Amniotic stem cell (primary cell): Measurements from ENCODE around the gene RPL28.
"Not testable (repeated sequence)": the region's sequence is repeated elsewhere in the genome, so short reads cannot be mapped to it uniquely, and the experiment has no call there.

ENCODE experiments used
- DNase-seq: peaks from one replicate; lab custom pipeline; 2025; lab: John Stamatoyannopoulos, UW

RPL28 gene

DNA sequence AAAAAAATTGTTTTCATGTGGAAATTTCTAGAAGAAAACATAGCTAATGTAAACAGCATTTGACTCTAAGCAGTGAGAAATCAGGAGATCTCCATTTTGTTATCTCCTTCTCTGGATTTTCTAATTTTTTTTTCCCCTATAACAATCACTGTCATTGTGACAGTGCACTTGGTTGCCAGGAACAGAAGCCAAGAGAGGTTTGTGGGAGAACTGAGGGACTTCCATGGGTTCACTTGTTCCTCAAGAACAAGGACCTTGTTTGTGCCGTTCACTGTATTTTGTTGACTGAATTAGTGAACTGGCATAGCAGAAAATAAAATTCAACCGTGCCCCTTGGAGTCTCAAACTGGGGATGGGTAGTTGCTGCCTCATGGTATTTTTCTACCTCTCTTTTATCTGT lies 40.3 kb downstream of the RPL28 start:
- DNase-seq = no peak

DNA sequence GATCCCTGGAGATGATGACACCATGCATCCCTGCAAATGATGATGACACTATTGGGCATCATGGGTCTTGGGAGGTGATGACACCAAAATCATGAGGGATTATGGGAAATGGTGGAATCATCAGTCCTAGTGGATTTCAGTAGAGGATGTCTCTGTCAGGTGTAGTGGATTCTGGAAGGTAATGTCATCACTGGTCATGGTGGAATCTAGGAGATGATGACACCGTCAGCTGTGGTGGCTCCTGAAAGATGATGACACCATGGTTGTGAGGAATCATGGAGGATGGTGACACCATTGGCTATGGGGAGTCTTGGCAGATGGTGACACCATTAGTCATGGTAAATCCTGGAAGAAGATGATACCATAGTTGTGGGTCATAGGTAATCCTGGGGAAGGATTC lies 45.5 kb downstream of the RPL28 start:
- no peak for DNase-seq

DNA sequence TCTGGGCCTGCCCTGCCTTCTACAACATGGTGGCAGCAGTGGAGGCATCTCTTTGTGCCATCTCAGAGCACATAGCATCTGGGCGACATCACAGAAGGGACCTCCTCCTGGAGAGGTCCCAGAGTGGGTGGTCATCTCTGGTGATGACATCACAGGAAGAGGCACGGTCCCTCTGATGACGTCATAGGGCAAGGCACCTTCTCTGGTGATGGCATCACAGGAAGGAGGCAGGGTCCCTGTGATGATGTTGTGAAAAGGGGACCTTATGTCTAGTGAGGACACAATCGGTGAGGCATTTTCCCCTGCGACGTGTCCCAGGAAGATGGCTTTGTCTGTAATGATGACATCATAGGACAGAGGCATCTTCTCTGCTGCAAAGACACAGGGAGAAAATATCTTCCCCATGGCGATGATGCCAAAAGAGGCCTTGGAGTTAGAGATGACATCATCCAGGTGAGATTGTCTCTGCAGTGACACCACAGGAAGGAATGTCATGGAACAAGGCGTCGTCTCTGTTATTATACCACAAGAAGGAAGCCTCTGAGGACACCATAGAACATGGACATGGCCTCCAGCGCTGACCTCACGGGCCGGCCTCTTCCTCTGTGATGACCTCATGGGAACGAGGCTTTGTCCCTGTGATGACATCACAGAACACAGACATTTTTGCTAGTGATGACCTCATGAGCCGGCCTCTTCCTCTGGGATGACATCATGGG lies 46.7 kb downstream of the RPL28 start:
- DNase-seq = no peak

DNA sequence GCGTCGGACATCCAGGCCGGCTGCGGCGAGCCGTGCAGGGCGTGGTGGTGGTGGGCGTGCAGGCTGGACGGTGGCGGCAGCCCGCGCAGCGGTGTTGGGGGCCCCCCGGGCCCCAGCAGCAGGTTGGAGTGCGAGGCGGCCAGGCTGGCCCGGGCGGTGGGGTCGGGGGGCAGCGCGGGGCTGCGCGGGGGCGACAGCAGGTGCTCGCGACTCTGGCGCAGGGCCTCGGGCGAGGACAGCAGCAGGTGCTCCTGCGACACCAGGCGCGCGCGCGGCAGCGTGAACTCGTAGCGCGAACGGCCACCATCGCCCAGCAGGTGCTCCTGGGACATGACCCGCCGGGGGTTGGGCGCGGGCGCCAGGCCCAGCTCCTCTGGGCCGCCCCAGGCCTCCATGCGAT lies 47.6 kb downstream of the RPL28 start:
- DNase-seq = no peak

DNA sequence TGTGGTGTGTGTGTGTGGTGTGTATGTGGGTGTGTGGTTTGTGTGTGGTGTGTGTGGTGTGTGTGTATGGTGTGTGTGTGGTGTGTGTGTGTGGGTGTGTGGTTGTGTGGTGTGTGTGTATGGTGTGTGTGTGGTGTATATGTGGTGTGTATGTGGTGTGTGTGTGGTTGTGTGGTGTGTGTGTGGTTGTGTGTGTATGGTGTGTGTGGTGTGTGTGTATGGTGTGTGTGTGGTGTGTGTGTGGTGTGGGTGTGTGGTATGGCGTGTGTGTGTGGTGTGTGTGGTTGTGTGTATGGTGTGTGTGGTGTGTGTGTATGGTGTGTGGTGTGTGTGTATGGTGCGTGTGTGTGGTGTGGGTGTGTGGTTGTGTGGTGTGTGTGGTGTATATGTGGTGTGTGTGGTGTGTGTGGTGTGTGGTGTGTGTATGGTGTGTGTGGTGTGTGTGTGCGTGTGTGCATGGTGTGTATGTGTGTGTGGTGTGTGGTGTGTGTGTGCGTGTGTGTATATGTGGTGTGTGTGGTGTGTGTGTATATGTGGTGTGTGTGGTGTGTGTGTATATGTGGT lies 48.7 kb downstream of the RPL28 start:
- no peak for DNase-seq

DNA sequence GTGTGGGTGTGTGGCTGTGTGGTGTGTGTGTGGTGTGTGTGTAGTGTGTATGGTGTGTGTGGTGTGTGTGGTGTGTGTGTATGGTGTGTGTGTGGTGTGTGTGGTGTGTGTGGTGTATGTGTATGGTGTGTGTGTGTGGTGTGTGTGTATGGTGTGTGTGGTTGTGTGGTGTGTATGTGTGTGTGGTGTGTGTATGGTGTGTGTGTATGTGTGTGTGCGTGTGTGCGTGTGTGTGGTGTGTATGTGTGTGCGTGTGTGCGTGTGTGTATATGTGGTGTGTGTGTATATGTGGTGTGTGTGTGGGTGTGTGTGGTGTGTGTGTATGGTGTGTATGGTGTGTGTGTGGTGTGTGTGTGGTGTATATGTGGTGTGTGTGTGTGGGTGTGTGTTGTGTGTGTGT lies 49.3 kb downstream of the RPL28 start:
- no peak for DNase-seq

DNA sequence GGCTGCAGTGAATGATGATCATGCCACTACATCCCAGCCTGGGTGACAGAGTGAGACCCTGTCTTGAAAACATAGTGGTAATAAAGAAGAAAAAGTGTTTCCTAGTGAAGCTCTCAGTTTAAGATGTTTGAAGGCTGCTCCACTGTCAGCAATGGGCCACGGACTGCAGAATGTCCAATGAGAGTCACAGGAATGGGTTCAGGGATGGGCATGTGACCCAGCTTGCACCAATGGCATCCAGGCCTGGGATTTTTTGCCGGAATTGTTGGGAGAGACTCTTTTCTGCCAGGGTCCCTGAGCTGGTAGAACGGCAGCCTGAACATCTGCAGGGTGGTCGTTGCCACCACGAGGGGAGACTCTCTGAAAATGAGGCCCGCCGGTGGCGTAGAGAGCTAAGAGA lies 51.1 kb downstream of the RPL28 start:
- no peak for DNase-seq

DNA sequence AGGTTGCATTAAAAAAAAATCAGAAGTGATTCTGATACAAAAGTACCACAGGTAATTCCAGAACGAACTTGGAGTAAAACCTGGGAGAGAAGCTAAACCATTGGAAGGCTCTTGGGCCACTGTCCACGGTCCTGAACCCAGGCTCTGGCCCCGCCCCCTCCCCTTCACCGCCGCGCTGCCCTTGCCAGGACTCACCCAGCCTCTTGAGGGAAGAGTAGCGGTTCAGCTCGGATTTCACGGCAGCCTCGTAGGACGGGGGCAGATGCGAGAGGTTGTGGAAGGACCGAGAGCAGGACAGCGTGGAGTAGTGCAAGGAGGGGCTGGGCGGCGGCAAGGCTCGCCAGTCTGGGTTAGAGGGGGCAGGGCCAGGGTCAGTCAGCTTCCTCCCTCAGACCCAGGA lies 51.7 kb downstream of the RPL28 start:
- DNase-seq = no peak

DNA sequence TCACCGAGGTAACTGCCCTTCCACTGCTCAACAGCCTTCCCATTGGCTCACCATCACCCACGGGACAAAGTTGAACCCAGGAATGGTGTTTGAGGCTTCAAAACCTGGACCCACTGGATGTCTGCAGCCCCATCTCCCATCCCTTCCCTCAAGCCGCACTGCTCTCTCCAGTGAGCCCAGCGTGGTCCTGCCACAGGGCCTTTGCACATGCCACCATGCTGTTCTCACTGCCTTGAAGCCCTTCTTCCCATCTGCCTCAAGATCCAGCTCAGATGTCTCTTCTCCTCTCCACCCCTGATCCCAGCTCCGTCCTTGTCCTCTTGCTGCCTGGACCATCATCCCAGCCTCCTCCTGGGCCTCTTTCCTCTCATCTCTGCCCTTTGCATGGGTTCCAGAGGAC lies 53.3 kb downstream of the RPL28 start:
- DNase-seq = no peak

DNA sequence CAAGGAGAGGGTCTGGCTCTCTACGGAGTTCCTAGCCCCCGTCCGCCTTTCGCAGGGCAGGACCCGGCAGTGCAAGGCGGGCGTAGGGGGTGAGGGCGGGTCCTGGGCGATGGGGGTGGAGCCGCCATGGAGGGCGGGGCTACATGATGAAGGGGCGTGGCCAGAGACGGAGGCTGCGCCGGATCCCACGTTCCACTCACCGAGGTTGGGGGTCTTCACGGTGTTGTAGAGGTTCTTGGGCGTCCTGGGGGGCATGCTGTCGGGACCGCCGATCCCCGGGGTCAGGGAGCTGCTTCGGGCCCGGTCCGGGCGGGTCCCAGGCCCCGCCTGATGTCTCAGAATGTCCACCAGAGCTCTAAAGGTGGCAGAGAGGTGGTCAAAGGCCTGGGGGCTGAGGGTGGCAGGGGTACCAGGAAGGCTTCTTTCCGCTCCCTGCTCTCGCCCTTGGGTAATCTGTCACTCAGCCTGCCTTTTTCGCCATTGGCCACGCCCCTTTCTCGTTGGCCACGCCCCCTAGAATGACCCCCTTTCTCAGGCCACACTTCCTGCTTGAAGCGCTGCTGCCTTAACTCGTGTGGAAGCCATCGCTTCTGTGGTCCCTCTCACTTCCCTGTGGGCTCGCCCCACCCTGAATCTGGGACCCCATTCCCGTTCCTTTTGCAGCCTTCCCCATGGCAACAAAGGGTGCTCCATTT lies 54.8 kb downstream of the RPL28 start:
- no peak for DNase-seq

DNA sequence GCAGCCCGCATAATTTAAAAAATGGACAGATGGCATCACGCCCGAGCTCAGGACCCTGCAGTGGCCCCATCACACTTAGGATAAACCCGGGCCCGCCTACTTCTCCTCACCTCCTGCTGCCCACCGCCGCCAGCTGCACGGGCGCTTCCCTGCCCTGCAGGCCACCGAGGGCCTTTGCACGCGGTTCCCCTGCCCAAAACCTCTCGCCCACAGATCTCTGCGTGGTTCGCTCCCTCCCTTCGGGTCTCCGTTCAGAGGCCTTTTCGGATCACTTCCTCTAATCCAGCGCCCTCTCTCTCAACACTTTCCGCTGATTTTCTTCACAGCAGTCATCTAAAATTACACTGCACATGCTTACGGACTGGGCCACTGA lies 55.6 kb downstream of the RPL28 start:
- no peak for DNase-seq

DNA sequence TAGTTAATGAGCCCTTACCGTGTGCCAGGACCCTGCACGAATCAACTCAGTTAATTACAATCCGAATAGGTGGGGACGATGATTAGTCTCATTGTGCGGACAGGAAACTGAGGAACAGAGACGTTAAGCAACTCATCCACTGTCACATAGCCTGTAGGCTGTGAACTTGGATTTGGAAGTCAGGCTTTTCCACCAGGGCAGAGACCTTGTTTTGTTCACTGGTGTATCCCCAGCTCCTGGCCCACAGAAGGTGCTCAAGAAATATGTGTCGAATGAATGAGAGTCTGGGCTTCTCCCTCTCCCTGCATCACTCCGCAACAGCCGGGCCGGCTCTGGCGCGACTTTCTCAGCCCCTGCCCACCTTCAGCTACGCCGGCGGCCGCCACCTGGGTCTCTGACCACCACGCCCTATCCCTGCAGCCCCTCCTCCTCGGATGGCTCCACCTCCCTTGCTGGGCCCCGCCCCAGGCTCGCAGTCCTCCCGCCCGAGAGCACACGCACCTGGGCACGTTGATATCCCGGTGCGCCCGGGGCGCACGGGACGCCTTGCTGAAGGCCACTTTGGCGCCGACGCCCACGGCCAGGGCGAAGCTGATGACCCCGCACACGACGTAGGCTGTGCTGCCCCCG lies 56.1 kb downstream of the RPL28 start:
- DNase-seq = no peak

DNA sequence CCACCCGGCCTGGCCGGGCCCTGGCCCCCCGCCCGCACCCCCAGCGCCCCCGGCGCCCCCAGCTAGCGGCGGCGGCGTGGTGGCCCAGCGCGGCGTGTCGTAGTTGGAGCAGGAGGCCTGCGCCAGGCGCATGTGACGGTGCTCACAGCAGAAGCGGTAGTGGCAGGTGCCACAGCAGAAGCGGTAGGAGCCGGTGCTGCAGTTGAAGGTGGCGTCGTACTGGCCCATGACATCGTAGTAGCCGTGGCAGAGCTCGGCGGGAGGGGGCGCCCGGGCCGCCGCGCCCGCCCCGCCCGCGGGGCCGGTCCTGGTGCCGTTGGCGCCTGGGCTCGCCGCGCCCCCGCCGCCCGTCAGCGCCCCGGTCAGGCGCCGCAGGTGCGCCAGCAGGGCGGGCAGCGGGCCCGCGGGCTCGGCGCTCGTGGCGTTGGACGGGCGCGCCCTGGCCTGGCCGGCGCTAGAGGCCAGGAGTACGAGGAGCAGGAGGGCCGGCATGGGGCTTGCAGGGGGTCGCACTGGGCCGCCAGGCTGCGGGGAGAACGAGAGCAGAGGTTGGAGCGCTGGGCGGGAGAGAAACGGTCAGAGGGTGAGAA lies 56.7 kb downstream of the RPL28 start:
- no peak for DNase-seq

DNA sequence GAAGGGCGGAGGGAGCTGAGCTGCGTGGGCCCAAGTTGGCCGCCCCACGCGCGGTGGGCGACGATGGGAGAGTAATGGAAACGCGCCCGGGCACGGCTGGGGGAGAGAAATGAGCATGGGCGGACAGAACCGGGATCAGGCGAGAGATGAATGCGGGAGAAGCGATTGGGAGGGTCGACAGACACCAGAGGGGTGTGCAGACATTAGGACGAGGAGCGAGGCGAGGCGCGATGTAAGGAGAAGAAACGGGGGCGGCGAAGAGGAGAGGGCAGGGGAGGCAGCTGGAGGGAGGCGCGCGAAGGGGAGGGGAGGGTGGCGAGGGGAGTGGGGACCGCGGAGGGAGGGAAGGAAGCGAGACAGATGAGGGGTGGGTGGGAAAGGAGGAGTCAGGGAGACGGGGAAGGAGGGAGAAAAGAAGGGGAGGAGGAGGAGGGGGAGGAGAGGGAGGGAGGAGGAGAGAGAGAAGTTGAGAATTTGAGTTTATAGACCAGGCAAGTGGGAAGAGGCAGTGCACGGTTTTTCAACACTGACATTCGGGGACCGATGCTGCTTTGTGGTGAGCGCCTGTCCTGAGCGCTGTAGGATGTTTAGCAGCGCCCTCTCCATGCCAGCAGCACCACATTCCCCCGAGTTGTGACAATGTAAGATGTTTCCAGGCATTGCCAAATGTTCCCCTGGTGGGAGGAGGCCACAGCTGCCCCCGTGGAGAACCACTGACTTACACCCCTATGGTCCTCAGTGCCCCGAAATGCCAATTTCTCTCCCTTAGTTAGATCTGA lies 57.5 kb downstream of the RPL28 start, which contains the start of gene SHISA7:
TSS of gene SHISA7 (minus strand) at position 256 of the 779 bp plus-strand sequence. CDS start 437 bp downstream, outside the sequence.
- no peak for DNase-seq

DNA sequence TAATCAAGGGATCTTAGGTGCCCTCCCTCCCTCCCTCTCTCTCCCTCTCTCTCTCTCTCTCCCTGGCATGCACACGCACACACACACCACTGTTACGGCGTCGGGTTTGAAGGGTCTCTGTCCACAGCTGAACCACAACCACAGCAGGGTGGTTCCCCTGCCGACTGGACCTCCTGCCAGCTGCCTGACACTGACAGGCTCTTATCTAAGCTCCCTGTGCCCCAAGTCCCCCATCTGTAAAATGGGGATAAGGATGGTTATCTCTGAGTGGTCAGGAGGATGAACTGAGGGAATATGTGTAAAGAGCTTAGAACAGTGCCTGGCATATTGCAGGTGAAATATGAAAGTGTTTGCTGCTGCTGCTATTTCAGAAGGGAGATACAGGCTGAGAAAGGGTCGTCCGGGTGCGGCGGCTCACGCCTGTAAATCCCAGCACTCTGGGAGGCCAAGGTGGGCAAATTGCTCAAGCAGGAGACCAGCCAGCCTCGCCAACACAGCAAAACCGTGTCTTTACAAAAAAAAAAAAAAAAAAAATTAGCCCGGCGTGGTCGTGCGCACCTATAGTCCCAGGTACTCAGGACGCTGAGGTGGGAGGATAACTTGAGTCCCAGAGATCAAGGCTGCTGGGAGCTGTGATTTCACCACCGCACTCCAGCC lies 58.2 kb downstream of the RPL28 start:
- DNase-seq = no peak

DNA sequence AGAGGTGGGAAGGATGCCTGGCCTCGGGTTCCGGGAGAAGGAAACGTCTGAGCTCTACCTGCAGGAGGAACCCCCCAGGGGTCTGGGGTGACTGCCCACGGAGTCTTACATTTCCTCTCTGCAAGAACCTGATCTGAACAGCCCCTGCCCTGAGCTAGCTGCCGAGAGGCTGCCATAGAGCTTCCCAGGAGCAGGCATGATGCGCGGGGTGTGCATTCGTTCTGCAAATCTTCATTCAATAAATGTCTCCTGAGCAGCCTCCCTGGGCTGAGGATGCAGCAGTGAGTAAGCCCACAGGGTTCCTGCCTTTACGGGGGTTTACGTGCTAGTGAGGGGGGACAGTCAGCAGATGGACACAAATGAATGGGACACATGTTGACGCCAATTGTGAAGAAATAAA lies 58.9 kb downstream of the RPL28 start:
- no peak for DNase-seq

DNA sequence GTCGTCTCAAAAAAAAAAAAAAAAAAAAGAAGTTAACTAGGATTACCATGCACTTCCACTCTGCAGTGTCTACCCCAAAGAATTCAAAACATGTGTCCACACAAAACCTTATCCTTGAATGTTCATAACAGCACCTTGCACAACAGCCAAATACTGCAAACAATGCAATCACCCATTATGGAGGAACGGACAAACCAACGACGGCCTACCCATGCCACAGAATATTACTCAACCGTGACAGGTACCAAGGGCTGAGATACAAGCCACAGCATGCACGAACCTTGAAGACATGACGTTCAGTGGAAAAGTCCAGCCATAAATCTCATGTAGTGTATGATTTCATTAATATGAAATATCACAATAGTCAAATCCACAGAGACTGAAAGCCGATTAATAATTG lies 60.3 kb downstream of the RPL28 start:
- DNase-seq = no peak

DNA sequence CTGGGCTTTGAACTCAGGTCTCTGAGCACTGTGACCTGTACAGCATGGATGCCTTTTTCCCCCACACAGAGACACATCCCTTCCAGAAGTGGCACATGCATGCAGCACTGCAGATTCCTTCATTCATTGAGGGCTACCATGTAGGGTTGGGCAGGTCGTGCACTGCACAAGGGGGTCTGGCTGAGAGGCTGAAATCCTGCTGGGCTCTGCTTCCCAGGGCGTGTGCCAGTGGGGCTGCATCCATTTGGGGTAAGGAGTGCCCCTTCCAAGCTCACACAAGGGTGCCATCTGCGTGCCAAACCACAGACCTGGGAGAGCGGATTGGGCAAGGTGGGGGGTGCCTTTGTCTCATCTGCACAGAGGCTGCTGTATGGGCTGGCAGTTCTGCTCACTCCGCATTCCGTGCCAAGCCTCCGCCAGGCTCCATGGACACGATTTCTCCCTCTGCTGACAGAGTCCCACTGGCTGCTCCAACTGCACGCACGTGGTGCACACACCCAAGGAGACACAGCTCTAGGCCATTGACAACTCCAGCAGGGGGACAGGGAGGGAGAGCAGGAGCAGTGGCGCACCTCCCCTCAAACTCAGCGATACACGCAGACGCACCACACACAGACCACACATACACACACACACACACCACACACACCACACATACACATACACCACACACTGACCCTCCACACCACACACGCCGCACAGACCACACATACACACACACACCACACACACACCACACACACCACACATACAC lies 61.9 kb downstream of the RPL28 start:
- DNase-seq = no peak

DNA sequence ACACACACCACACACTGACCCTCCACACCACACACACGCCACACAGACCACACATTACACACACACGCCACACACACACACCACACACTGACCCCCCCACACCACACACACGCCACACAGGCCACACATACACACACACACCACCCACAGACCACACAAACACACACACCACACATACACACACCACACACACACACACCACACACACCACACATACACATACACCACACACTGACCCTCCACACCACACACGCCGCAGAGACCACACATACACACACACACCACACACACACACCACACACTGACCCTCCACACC lies 62.4 kb downstream of the RPL28 start:
- not testable (repeated sequence) for DNase-seq

DNA sequence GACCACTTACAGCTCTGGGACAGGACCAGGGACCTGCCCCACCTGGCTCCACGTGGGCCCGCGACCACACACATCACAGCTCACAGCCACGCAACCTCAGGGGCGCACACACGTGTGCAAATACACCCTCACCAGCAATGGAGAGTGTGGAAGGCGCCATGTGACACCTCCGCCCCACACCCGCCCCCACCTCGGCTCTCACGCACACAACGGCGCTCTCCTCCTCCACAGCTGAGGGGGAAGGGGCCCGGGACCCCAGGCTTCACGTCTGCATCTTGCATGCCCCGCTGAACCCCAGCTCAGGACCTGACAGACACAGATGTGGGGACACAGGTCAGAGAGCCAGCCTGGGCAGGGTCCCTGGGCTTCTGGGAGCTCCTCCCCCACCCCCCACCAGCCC lies 63.7 kb downstream of the RPL28 start:
- no peak for DNase-seq
